ENCODE measurements around the gene SND1.
"Not testable (repeated sequence)": the region's sequence is repeated elsewhere in the genome, so short reads cannot be mapped to it uniquely, and the experiment has no call there.

The SND1 gene

DNA sequence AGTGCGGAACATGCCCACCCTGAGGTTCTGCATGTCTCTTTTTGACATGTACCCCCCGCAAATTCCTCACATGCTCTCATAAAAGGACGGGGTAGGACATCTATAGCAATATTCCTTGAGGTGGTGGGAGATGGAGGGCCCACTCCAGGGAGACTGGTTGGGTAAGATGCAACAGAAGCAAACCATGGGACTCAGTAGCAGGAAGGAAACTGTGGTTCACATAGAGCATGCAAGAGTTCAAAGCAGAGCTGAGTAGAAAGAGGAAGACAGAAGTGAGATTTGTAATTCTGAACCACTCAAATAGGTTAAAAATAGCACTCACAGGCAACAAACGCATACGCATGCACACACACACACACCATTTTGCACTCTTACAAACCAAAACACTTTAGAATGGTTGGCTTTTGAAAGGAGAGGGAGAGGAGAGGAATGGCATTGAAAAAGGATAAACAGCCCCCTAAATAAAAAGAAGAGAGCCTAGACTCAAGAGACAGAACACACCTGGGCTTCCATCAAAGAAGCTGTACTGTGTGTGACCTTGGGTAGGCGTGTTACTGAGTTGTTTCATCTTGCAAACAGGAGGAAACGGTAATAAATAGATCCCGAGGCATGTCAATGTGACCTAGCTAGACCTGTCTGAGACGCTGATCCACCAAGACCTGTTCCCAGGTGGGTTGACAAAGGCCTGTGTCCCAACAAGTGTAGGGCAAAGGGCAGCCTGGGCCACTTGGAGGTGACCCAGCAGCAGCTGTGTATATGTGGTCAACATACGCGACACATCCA is 456.8 kb downstream of the SND1 start:
- no peak for DNase-seq

DNA sequence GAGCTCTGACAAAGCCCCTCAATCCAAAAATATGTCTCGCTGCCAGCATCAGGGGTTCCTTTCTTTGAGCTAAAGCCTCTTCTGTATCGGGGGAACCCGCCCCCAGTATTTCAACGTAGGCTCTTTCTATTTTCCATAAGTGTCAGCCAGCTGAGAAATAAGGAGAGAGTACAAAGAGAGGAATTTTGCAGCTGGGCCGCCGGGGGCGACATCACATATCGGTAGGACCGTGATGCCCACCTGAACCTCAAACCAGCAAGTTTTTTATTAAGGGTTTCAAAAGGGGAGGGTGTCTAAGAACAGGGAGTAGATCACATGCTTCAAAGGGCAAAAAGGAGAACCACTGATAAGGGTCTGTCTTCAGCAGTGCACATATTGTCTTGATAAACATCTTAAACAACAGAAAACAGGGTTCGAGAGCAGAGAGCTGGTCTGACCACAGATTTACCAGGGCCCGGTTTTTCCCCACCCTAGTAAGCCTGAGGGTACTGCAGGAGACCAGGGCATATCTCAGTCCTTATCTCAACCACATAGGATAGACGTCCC is 457.5 kb downstream of the SND1 start:
- DNase-seq, result not testable (repeated sequence)

DNA sequence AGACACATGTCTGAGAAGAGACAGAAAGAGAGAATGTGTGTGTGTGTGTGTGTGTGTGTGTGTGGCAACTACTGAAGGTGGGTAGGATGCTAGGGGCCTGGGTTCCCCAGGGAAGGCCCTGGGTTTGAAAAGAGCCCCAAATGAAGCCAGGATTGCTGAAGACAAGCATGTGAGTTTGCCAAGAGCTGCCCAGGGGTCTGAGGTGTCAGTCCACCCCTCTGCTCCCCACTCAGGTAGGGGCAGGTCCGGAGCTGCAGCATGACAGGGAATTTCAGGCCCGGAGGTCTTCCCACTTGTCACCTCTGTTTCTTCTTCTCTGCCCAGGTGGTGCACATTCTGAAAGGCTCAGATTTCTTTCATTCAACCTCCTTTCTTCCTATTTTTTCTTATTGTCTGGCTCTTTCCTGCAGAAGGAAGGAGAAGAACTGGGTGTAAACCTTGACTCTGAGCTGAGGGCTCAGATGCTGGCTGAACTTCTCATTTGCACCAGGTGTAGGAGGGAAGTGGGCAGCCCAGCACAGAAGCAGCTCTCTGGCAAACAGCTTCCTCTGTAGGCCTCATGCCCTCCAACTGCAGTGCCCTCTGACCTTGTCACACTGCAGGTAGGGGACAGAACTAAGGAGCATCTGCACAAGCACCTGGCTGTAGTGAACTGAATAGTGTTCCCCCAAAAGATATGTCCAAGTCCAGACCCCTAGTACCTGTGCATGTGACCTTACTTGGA is 458.8 kb downstream of the SND1 start:
- DNase-seq, result no peak

DNA sequence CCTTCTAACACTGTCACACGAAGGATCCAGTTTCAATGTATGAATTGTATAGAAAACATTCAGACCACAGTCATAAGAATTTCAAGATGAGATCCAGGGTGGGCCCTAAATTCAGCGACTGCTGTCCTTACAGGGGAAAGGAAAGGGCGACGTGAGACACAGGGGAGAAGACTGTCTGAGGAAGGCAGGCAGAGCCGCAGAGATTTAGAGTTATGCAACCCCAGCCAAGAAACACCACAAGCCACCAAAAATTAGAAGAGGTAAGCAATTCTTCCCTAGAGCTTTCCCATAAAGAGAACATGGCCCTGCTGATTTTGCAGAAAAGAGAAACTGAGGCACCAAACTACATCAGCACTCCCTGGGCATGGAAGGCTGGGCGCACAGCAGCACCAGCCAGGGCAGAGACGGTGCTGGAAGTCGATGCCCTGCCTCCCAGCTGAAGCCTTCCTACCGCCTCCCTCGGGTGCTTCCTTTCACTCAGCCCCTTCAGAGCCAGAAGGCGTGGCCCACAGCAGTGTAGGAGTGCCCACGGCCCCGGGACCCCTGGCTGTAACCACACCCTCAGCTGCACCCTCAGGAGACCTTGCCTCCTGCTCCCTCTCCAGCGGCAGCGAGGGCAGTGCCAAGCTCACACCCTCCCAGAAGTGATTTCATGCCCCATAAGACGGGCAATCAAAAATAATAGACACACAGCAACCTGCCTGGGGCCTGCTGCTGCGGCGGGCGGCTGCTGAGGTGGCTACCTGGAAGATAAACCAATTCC is 460.2 kb downstream of the SND1 start:
- no peak for DNase-seq

DNA sequence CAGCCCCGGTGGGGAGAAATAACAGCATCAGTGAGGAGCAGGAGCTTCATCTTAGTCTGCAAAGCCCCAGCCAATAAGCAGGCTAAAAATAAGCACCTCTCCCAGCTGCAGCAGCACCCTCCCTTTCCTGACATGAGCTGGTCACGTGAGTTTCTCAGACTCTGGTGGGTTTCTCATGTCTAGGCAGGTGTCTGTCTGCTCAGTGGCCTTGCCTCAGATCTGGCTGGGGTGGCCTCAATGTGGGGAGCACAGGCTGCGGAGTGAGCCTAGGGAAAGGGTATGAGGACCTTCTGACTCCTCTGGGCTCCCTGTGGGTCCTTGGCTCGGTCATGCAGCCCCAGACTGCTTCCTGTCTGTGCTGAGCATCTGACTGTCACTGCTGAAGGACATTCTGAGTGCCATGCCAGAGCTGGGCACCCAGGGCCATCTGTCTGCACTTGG is 460.8 kb downstream of the SND1 start:
- DNase-seq, result no peak

DNA sequence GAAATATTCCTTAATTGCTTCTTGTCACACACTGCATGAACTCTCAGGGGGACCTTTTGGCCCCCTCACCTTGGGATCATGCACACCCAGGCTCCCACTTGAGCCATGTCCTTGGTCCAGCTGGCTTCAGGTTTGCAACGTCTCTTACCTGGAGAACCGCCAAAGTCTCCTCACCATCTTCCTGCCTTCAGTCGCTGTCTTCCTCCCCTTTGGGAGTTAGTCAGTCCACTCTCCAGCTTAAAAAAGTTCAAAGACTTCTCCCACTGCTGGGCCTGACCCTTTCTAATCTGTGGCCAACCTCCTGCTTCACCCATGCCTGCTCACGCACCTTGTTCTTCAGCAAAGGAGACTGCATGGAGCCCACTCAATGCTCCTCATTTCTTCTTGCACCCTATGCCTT is 461.8 kb downstream of the SND1 start:
- DNase-seq, result no peak

DNA sequence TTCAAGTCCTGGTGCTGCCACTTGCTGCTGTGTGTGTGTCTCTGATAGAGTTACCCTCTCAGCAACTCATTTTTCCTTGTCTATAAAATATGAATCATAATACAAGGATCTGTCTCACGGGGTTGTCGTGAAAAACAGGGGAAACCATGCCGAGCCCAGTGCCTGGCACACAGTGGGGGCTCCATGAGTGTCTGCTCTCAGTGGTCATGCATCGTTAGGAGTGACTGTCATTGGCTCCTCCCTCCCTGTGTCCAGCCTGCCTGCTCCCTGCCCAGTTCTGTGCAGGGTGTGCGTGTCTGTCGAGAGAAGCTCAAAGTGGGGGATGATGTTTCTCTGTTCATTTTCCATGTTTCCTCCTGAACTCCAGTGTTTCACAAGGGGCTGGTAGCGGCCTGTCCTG is 462.8 kb downstream of the SND1 start:
- no peak for DNase-seq

DNA sequence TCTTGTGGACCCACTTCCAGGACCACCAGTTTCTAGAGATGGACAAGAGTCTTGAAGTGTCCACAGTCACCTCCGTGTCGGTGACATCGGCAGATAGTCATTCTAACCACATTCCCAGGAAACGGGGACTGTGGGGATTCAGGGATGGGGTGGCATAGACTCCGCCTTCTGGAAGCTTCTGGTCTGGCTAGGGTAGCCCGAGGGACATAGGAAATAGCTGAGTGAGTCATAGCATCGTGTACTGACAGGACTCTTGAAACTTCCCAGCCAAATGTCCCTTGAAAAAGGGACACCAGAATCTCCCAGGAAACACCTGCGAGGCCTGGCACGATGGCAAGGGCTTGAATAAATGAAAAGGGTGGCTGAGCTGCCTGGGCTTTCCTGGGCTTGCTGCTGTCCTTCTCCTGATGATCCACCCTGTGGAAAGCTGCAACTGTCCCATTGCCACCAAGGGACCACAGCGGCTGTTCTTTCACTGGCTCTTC is 463.4 kb downstream of the SND1 start:
- no peak for DNase-seq

DNA sequence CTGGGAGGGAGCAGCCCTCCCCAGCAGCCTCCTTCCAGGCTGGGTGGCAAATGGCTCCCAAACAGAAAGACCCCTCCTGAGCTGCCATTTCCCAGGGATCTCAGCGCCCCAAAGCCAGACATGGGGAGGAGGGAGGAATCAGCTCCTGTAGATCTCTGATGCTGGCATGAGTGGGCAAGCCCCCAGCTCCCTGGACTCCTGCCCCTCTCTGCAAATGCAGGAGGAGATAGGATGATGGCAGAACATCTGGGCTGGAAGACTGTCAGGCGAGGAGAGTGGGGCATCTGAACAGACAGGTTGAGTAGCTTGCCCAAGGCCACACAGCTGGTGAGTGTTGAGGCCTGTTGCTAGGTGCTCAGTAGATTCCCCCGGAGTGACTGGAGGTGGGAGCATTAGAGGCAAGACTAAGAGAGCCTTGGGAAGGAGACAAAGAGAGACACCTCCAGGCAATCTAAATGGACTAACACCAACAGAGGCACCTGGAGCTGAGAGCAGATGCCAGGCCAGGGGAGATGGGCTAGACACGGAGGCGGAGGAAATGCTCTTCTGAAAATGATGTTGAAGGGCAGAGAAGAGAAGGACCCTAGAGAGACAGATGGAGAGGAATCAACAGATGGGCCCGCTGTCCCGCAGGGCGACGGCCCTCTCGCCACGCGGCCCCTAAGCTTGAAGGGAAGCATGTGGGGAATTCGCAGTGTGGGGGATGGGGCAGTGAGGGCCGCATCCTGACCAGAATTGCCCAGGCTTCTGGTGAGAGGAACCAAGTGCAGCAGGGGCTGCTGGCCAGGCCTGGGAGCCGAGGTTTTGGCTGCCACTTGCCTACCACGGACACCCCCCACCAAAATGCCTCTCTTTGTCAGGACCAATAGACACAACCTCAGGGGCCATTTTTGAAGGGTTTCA is 464.1 kb downstream of the SND1 start:
- no peak for DNase-seq

DNA sequence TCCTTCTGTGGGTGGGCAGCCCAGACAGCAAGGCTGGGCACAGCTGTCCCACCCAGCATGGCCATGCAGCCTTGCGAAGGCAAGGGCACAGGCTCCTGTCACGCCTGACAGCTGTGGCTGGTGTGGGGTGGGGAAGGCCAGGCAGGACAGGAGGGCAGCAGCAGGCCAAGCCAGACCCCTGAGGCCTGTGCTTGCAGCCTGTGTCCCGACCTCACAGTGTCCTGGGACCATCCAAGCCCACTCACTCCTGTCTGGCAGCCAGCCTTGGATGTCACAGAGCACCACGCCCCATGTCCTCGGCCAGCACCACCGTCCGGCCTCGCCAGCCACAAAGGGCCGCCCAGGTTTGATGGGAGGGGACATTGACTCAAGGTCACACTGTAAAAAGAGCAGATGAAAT is 464.7 kb downstream of the SND1 start:
- DNase-seq, result no peak

DNA sequence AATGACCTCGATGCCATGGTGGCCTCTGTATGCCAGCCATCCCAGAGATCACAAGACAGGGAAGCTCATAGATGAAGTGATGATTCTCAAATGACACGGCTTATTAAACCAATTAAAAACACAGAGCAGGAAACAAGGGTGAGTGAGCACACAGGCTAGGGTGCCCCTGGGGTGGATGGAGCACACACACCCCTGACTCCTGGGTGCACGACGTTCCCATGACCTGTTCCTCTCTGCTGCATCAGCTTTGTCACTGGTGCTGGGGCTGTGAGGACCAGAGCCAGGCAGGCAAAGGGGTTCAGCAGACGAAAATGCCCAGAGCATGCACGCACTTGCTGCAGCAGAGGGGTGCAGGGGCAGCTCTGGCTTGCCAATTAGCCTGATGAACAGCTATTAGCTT is 465.7 kb downstream of the SND1 start:
- no peak for DNase-seq

DNA sequence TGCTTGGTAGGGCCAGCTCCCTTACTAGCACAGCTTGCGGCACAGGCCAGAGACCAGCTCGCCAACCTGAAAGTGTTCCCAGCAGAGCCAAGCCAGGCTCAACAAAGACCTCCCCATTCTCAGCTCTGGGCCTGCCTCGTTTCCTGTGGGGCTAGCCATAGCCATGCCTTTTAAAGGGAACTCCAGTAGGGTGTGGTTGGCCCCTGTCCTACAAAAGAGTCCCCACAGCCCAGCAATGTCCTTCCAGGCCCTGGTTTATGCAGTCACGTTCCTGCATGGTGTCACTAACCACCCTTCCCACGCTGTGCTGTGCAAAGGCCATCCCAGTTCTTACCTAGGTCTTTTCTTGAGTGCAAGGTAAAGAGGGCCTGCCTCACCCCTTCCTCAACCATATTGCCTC is 467.0 kb downstream of the SND1 start:
- DNase-seq, result no peak

DNA sequence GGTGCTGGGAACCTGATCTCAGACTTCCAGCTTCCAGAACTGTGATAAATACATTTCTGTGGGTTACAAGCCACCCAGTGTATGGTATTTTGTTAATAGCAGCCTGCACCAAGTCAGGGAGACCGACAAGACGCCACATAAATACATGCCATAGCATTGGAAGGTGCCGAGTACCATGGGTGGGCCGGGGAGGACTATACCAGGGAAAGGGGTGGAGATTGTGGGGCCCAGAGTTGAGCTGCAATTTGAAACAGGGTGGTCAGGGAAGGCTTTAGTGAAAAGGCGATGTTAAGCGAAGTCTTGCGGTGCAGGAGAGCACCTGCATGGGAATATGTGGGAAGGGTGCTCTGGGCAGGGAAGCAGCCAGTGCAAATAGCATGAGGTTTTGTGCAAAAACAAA is 468.1 kb downstream of the SND1 start:
- no peak for DNase-seq

DNA sequence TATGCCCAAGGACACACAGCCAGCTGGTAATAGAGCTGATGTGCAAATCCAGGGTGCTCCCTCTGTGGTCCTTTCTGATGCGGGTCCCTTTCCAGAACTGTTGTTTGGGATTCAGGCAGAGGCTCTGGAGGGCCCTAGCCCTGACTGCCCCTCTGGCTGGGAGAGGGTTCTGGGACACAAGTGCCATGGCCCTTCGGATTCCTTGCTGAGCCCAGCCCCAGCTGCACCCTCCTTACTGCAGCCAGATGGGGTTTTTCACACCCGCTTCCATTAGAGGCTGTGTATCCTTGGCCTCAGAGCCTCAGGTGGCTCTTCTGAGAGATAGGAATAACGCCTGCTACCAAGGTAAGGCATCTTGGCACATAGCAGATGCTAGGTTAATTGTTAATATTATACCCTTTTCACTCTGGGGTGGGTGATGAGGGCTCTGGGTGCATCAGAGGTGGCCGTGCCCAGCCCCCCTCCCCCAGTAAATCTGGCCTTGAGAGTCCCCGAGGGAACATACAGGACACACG is 469.0 kb downstream of the SND1 start:
- no peak for DNase-seq

DNA sequence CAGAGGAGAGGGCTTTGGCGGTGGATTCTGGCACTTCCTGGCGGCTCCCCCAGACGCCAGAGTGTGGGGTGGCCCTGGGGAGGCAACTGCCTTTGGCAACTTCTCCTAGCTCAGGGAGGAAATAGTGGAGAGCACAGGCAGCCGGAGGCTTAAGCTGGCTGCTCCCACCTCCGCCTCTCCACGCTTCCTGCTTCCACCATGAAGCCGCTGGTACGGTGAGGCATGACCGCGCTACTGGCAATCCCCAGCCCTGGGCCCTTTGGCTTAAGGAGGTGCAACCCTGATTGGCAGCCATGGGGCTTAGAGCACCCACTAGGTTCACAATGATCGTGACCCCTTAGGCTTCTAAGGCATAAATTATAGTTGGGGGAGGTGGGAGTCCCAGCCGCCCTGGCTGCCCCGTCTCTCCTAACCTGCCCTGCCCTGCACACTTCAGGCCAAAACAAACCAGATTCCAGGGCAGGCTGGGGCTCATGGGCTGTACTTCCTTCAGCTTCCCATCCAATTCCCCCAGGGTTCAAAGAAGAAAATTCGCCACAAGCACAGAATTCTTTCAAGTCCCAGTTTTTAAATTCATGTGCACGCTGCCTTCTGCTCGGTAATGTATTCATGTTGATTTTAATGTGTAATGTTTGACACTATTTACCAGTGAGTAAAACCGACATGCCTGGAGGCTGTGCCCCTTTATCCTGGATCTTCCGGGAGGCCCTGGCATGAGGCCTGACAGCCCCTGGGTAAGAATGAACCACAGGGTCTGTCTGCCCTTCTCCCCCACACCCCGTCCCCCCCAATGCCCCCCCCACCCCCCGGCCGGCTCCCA is 469.9 kb downstream of the SND1 start:
- no peak for DNase-seq

DNA sequence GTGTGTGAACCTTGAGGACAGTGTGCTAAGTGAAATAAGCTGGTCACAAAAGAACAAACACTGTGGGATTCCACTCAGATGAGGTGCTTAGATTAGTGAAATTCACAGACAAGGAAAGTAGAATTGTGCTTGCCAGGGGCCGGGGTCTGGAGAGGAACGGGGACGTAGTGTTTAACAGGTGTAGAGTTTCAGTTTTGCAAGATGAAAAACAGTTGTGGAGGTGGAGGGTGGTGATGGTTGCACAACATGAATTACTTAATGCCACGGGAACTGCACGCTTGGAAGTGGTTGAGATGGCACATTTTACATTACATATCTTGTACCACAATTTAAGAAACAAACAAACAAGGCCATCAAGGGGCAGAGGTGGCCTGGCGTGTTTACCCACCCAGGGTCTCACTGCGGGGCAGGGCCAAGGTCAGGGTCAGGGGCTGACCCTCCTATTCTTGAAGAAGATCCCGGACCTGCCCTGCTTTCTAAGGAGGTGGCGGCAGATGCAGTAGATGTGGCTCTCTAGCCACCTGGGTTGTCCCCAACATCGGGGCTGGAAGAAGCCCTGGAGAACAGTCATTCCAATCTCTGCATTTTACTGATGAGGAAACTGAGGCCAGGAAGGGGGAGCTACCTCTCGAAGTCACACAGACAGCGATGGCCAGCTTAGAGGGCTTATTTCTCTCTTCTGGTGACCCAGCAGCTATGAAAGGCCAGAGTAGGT is 470.7 kb downstream of the SND1 start:
- DNase-seq, result no peak

DNA sequence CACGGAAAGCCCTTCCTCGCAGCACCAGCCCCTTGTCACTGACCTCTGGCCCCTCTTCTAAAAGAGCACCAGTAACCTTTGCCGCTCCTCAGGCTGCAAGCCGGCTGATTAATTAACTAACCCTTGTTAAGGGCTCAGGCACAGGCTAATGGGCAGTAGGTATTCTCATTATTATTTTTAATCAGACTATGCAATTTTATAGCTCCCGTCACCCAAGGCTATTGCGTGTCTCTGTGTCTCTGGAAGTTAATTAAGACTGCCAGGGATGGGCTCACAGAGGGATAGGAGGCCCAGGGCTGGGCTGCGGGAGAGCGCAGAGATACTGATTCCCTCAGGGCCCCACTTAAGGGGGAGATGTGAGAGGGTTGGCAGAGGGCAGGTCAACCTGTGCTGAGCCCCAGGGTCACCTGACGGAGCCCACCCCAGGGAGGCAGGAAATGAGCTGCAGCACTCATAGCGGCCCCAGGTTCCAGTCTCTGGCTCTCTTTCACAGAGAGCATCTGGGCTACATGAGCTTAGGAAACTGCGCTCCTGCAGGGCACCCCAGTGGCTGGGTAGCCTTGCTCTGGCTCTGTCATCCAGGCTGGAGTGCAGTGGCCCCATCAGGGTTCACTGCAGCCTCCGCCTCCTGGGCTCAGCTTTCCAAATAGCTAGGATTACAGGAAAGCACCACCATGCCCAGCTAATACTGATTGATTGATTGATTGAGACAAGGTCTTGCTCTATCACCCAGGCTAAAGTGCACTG is 471.5 kb downstream of the SND1 start:
- no peak for DNase-seq

DNA sequence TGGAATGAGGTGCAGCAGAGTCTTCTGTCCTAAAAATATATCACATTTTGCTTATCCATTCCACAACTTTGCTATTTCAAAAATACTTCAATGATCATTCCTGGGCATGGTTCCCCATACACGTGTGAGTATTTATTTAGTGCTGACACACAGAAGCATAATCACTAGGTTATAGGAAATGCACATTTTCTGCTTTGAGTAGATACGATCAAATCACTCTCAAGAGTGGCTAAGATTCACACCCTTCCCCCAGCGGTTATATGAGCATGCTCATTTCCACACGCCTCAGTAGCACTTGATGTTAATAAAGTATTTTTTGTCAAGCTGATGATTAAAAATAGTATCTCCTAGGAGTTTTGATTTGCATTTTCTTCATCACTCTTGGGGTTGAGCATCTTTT is 472.8 kb downstream of the SND1 start:
- DNase-seq, result no peak

DNA sequence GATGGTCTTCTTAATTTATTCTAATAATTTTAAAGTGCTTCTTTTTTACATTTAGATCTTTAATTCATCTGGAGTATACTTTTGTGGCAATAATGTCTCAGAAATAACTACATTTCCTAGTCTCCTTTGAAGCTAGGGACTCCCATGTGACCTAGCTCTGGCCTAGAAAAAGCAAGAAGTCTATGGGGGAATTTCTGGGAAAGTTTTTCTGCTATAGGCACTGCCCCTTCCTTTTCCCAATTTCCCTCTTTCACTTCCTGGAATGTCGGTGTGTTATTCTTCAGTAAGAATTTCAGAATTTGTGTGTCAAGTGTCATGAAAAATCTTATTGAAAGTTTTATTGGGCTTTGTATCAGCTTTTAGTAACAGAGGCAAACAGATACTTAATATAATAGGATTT is 473.8 kb downstream of the SND1 start:
- DNase-seq, result no peak

DNA sequence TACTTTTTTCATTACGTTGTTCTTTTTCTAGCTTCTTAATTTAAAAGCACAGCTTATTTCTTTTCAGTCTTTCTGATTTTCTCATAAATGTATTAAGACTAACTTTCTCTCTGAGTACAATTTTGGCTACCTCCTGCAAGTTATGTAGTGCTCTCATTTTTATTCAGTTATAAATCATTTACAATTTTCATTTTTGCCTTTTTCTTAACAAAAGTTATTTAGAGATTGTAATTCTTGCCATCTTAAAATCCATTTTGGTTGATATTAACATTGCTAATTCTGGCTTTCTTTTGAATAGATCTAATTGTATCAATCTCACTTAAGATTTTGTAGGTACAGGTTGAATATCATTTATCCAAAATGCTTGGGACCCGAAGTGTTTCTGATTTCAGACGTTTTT is 476.4 kb downstream of the SND1 start:
- no peak for DNase-seq

Measured in T1000 (cell line).